ENCODE data around the gene SYT6. TPM values are rescaled to one million over a fixed set of nuclear protein-coding genes. Genes with fewer than 3 reads are reported as not detected.

The SYT6 gene
- total RNA-seq, 1 donor from 2014 or later, result not detected

GRCh38 chr1:114152508-114153260, 985 bp downstream of the SYT6 start:
- Histone ChIP-seq H3K27me3 (ENCODE audit: control insufficient read depth, insufficient read depth, low read length) (peaks cover 68% of the 10 kb centered on the region), H3K36me3 (ENCODE audit: control insufficient read depth, insufficient read depth, low read length) (no peaks in the 10 kb centered on the region), H3K4me3 (ENCODE audit: low read depth, low read length) (no peak overlapping the region)
- no peak for DNase-seq (ENCODE audit: low read depth)
- no peak for TF ChIP-seq CTCF (IDR thresholded peaks at IDR 0.05; ENCODE audit: insufficient read depth, low read length, poor library complexity, severe bottlenecking)

GRCh38 chr1:114152089-114152507, 1.6 kb downstream of the SYT6 start:
- no peak for DNase-seq (ENCODE audit: low read depth)
- Histone ChIP-seq H3K27me3 (ENCODE audit: control insufficient read depth, insufficient read depth, low read length) (peaks cover 65% of the 10 kb centered on the region), H3K36me3 (ENCODE audit: control insufficient read depth, insufficient read depth, low read length) (no peaks in the 10 kb centered on the region), H3K4me3 (ENCODE audit: low read depth, low read length) (no peak overlapping the region)
- TF ChIP-seq CTCF (IDR thresholded peaks at IDR 0.05; ENCODE audit: insufficient read depth, low read length, poor library complexity, severe bottlenecking), result no peak

GRCh38 chr1:114150016-114150415, 3.7 kb downstream of the SYT6 start:
- H3K27me3 ChIP-seq (ENCODE audit: control insufficient read depth, insufficient read depth, low read length), result peaks cover 52% of the 10 kb centered on the region
- H3K36me3 ChIP-seq (ENCODE audit: control insufficient read depth, insufficient read depth, low read length), result no peaks in the 10 kb centered on the region
- no peak for TF ChIP-seq CTCF (IDR thresholded peaks at IDR 0.05; ENCODE audit: insufficient read depth, low read length, poor library complexity, severe bottlenecking)
- DNase-seq (ENCODE audit: low read depth), result no peak
- no peak overlapping the region for H3K4me3 ChIP-seq (ENCODE audit: low read depth, low read length)

DNA sequence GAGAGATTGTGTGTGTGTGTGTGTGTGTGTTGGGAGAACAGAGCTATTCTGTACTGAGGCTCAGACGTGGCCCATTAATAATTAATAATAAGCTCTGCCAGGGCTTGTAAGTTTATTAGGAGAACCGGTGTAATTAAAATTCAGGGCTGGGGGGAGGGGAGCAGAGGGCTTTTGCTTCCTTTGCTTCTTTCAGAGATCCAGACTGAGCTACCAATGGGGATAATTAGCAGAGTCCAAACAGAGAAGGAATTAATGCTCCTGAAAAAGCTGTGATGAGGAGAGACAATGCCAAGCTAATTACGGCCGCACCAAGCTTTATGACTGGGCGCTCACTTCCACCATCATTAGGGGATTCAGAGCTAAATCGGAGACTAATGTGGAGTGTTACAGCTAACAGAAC, 4.5 kb downstream of the SYT6 start:
- Histone ChIP-seq H3K4me3 (ENCODE audit: low read depth, low read length) (no peak overlapping the region), H3K27me3 (ENCODE audit: control insufficient read depth, insufficient read depth, low read length) (peaks cover 44% of the 10 kb centered on the region), H3K36me3 (ENCODE audit: control insufficient read depth, insufficient read depth, low read length) (no peaks in the 10 kb centered on the region)
- TF ChIP-seq CTCF (IDR thresholded peaks at IDR 0.05; ENCODE audit: insufficient read depth, low read length, poor library complexity, severe bottlenecking), result no peak
- DNase-seq (ENCODE audit: low read depth), result no peak

DNA sequence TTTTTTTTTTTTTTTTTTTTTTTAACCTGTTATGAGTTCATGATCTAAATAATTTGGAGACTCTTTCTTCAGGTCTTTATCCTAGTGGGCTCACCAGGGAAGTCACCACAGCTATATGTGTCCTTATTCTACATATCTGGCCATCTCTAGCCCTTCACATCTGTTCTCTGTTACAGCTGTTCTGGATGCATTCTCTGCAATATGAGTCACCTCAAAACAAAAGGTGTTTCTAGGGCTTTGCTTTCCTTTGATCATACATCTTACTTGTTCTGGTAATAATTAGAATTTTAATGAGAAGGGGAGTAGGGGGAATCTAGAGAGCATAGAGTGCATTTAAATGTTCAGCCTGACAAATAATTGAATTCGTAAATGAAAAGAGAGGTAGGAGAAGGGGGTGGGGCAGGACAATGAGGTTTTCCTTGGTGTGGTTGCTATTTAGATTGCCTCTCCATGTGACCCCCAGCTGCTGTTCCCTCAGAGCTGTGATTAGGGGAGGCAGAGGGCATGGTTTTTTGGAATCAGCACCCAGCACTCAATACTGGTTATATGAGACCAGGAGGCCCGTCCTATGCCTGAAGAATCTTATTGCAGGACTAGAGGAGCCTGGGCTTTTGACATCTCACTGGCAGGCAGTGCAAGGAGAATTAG, 8.0 kb downstream of the SYT6 start:
- no peak overlapping the region for H3K4me3 ChIP-seq (ENCODE audit: low read depth, low read length)
- TF ChIP-seq CTCF (IDR thresholded peaks at IDR 0.05; ENCODE audit: insufficient read depth, low read length, poor library complexity, severe bottlenecking), result no peak
- no peak for DNase-seq (ENCODE audit: low read depth)
- H3K36me3 ChIP-seq (ENCODE audit: control insufficient read depth, insufficient read depth, low read length), result no peaks in the 10 kb centered on the region
- peaks cover 9% of the 10 kb centered on the region for H3K27me3 ChIP-seq (ENCODE audit: control insufficient read depth, insufficient read depth, low read length)
